ENCODE results near the gene GOPC. TPM values are rescaled to one million over a fixed set of nuclear protein-coding genes. Genes with fewer than 3 reads are reported as not detected.

The GOPC gene
- total RNA-seq, 1 donor from 2014 or later, result 31.8 TPM

DNA sequence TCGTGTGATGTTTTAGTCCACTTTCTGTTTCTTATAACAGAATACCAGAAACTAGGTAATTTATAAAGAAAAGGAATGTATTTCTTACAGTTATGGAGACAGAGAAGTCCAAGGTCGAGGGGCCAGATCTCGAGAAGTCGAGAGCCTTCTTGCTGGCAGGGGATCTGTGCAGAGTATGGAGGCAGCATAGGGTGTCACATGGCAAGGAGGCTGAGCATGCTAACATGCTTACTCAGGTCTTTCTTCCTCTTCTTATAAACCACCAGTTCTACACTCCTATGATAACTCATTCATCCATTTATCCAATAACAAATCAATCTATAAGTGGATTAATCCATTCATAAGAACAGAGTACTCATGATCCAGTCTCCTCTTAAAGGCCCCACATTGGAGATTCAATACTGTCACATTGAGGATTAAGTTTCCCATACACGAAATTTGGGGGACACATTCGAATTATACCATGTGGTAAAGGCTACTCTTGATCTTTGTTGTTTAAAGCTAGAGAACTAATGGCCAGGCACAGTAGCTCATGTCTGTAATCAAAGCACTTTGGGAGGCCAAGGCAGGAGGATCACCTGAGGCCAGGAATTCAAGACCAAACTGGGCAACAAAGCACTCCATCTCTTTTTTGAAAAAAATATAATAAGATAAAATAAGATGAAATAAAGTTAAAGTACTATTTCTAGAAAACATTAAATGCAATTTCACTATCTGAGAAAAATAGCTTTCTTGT lies 2.1 kb downstream of the GOPC start:
- TF ChIP-seq CTCF (IDR thresholded peaks at IDR 0.05; ENCODE audit: unreplicated experiment), result no peak
- peaks cover 15% of the 10 kb centered on the region for H3K36me3 Mint-ChIP-seq (ENCODE audit: low read depth, unreplicated experiment)
- H3K4me1 Mint-ChIP-seq (ENCODE audit: unreplicated experiment), result peaks cover 20% of the 10 kb centered on the region
- H3K27ac Mint-ChIP-seq (ENCODE audit: unreplicated experiment), result no peak overlapping the region
- H3K4me3 Mint-ChIP-seq (ENCODE audit: unreplicated experiment), result peak overlapping the region; percentile 47
- no peak for DNase-seq (ENCODE audit: low spot score)
- no peaks in the 10 kb centered on the region for H3K9me3 Mint-ChIP-seq (ENCODE audit: unreplicated experiment)
- peaks cover 1% of the 10 kb centered on the region for H3K27me3 Mint-ChIP-seq (ENCODE audit: unreplicated experiment)

DNA sequence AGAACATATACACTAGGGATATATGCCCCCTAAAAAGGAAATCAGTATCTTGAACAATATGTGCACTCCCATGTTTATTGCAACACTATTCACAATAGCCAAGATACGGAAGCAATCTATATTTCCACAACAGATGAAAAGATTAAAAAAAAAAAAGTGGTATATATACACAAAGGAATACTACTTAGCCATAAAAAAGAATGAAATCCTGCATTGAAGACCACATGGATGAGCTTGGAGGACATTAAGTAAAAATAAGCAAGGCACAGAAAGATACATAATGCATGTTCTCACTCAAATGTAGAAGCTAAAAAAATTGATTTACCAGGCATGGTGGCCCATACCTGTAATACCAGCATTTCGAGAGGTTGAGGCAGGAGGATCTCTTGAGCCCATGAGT lies 4.6 kb downstream of the GOPC start:
- no peaks in the 10 kb centered on the region for H3K9me3 Mint-ChIP-seq (ENCODE audit: unreplicated experiment)
- TF ChIP-seq CTCF (IDR thresholded peaks at IDR 0.05; ENCODE audit: unreplicated experiment), result no peak
- DNase-seq (ENCODE audit: low spot score), result no peak
- H3K27me3 Mint-ChIP-seq (ENCODE audit: unreplicated experiment), result peaks cover 1% of the 10 kb centered on the region
- peaks cover 17% of the 10 kb centered on the region for H3K4me1 Mint-ChIP-seq (ENCODE audit: unreplicated experiment)
- peak overlapping the region; percentile 68 for H3K4me3 Mint-ChIP-seq (ENCODE audit: unreplicated experiment)
- no peak overlapping the region for H3K27ac Mint-ChIP-seq (ENCODE audit: unreplicated experiment)
- H3K36me3 Mint-ChIP-seq (ENCODE audit: low read depth, unreplicated experiment), result peaks cover 15% of the 10 kb centered on the region

- Mint-ChIP-seq H3K27ac (ENCODE audit: unreplicated experiment) (no peak overlapping the region), H3K9me3 (ENCODE audit: unreplicated experiment) (no peaks in the 10 kb centered on the region), H3K27me3 (ENCODE audit: unreplicated experiment) (peaks cover under 1% of the 10 kb centered on the region), H3K4me3 (ENCODE audit: unreplicated experiment) (no peak overlapping the region), H3K4me1 (ENCODE audit: unreplicated experiment) (peaks cover 10% of the 10 kb centered on the region), H3K36me3 (ENCODE audit: low read depth, unreplicated experiment) (peaks cover 15% of the 10 kb centered on the region)
- no peak for DNase-seq (ENCODE audit: low spot score)
- no peak for TF ChIP-seq CTCF (IDR thresholded peaks at IDR 0.05; ENCODE audit: unreplicated experiment)
Observed at GRCh38 chr6:117595099-117595923, 7.0 kb downstream of the GOPC start.

- Mint-ChIP-seq H3K27me3 (ENCODE audit: unreplicated experiment) (no peaks in the 10 kb centered on the region), H3K36me3 (ENCODE audit: low read depth, unreplicated experiment) (peaks cover 21% of the 10 kb centered on the region), H3K27ac (ENCODE audit: unreplicated experiment) (no peak overlapping the region), H3K4me3 (ENCODE audit: unreplicated experiment) (no peak overlapping the region), H3K4me1 (ENCODE audit: unreplicated experiment) (no peaks in the 10 kb centered on the region), H3K9me3 (ENCODE audit: unreplicated experiment) (no peaks in the 10 kb centered on the region)
- TF ChIP-seq CTCF (IDR thresholded peaks at IDR 0.05; ENCODE audit: unreplicated experiment), result no peak
- no peak for DNase-seq (ENCODE audit: low spot score)
Observed at GRCh38 chr6:117592983-117593759, 9.1 kb downstream of the GOPC start.
